Measurements from ENCODE around the gene P2RY2.

The P2RY2 gene

GRCh38 chr11:73178681-73179080, 39.4 kb upstream of the P2RY2 start:
- no peak for TF ChIP-seq GATA2 (IDR thresholded peaks at IDR 0.05; ENCODE audit: low read depth, low read length)
- TF ChIP-seq GATA3 (IDR thresholded peaks at IDR 0.05; ENCODE audit: low read depth, low read length): no peak

- TF ChIP-seq GATA3 (IDR thresholded peaks at IDR 0.05; ENCODE audit: low read depth, low read length): no peak
- no peak for TF ChIP-seq GATA2 (IDR thresholded peaks at IDR 0.05; ENCODE audit: low read depth, low read length)
These were observed 35.2 kb upstream of the P2RY2 start for GRCh38 chr11:73182824-73183321.

GRCh38 chr11:73184953-73185671, 33.0 kb upstream of the P2RY2 start:
- TF ChIP-seq GATA3 (IDR thresholded peaks at IDR 0.05; ENCODE audit: low read depth, low read length): no peak
- TF ChIP-seq GATA2 (IDR thresholded peaks at IDR 0.05; ENCODE audit: low read depth, low read length): no peak

GRCh38 chr11:73185680-73186293, 32.3 kb upstream of the P2RY2 start:
- TF ChIP-seq GATA3 (IDR thresholded peaks at IDR 0.05; ENCODE audit: low read depth, low read length): no peak
- TF ChIP-seq GATA2 (IDR thresholded peaks at IDR 0.05; ENCODE audit: low read depth, low read length): no peak

GRCh38 chr11:73186294-73186850, 31.7 kb upstream of the P2RY2 start:
- TF ChIP-seq GATA3 (IDR thresholded peaks at IDR 0.05; ENCODE audit: low read depth, low read length) (no peak), GATA2 (IDR thresholded peaks at IDR 0.05; ENCODE audit: low read depth, low read length) (no peak)

GRCh38 chr11:73186886-73187285, 31.2 kb upstream of the P2RY2 start:
- no peak for TF ChIP-seq GATA2 (IDR thresholded peaks at IDR 0.05; ENCODE audit: low read depth, low read length)
- TF ChIP-seq GATA3 (IDR thresholded peaks at IDR 0.05; ENCODE audit: low read depth, low read length): no peak

GRCh38 chr11:73187854-73188253, 30.2 kb upstream of the P2RY2 start:
- no peak for TF ChIP-seq GATA2 (IDR thresholded peaks at IDR 0.05; ENCODE audit: low read depth, low read length)
- no peak for TF ChIP-seq GATA3 (IDR thresholded peaks at IDR 0.05; ENCODE audit: low read depth, low read length)

- TF ChIP-seq GATA2 (IDR thresholded peaks at IDR 0.05; ENCODE audit: low read depth, low read length) (no peak), GATA3 (IDR thresholded peaks at IDR 0.05; ENCODE audit: low read depth, low read length) (no peak)
These were observed 29.8 kb upstream of the P2RY2 start for GRCh38 chr11:73188301-73188700.

GRCh38 chr11:73189315-73189714, 28.8 kb upstream of the P2RY2 start:
- no peak for TF ChIP-seq GATA3 (IDR thresholded peaks at IDR 0.05; ENCODE audit: low read depth, low read length)
- TF ChIP-seq GATA2 (IDR thresholded peaks at IDR 0.05; ENCODE audit: low read depth, low read length): no peak

- TF ChIP-seq GATA3 (IDR thresholded peaks at IDR 0.05; ENCODE audit: low read depth, low read length): no peak
- peak; percentile 51; the same call in 1 of the 2 replicates for TF ChIP-seq GATA2 (IDR thresholded peaks at IDR 0.05; ENCODE audit: low read depth, low read length)
These were observed 28.1 kb upstream of the P2RY2 start for GRCh38 chr11:73189723-73190556.

GRCh38 chr11:73190557-73190885, 27.6 kb upstream of the P2RY2 start:
- no peak for TF ChIP-seq GATA2 (IDR thresholded peaks at IDR 0.05; ENCODE audit: low read depth, low read length)
- no peak for TF ChIP-seq GATA3 (IDR thresholded peaks at IDR 0.05; ENCODE audit: low read depth, low read length)

GRCh38 chr11:73191151-73191550, 26.9 kb upstream of the P2RY2 start:
- TF ChIP-seq GATA2 (IDR thresholded peaks at IDR 0.05; ENCODE audit: low read depth, low read length): no peak
- TF ChIP-seq GATA3 (IDR thresholded peaks at IDR 0.05; ENCODE audit: low read depth, low read length): no peak

- no peak for TF ChIP-seq GATA2 (IDR thresholded peaks at IDR 0.05; ENCODE audit: low read depth, low read length)
- TF ChIP-seq GATA3 (IDR thresholded peaks at IDR 0.05; ENCODE audit: low read depth, low read length): no peak
These were observed 25.8 kb upstream of the P2RY2 start for GRCh38 chr11:73192272-73192671.
